NT2/D1 (cell line): ENCODE measurements around the gene HELT.

Experiments used
- SUZ12 ChIP-seq: IDR thresholded peaks from 2 replicates; pipeline ENCODE4 v1.6.1; 2011; ENCODE audit not compliant: insufficient read length, insufficient read depth; ENCODE audit errors: extremely low read depth
- YY1 ChIP-seq: IDR thresholded peaks from 2 replicates; pipeline ENCODE4 v1.6.1; 2011; ENCODE audit not compliant: insufficient read length, insufficient read depth

DNA sequence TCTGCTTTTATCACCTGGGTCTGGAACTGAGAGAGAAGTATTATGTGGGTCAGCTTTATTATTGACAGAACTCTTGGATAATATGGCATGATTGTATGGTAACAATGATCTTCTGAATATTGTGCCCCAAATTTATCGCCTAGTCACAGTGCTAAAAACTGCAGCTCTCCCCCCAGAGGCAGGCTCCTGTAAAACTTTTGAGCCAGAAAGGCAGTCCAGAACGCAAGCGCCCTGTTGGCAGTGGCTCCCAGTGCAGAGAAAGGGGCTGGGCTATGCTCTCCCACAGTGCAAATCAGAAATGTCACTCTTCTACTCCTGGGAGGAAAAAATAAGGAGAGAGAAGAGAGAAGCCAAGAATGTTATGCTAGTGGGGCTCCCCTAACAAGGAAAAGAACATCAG, 50.5 kb downstream of the HELT start:
- no peak for TF ChIP-seq YY1
- no peak for TF ChIP-seq SUZ12
